Superior temporal gyrus (tissue), 1 donor: ENCODE measurements around the gene TMEM44.
"Not testable (repeated sequence)": the region's sequence is repeated elsewhere in the genome, so short reads cannot be mapped to it uniquely, and the experiment has no call there.

ENCODE experiments used
- DNase-seq: peaks from one replicate; pipeline ENCODE4 v3.0.0-alpha.2; 2016; ENCODE audit errors: extremely low spot score

TMEM44 gene

GRCh38 chr3:194610689-194611088, 22.5 kb downstream of the TMEM44 start:
- no peak for DNase-seq

GRCh38 chr3:194609601-194610000, 23.6 kb downstream of the TMEM44 start:
- DNase-seq: no peak

- DNase-seq: no peak
Observed at GRCh38 chr3:194608981-194609380, 24.2 kb downstream of the TMEM44 start.

GRCh38 chr3:194607592-194608389, 25.4 kb downstream of the TMEM44 start:
- DNase-seq: no peak

- no peak for DNase-seq
Observed at GRCh38 chr3:194606941-194607340, 26.3 kb downstream of the TMEM44 start.

GRCh38 chr3:194606163-194606562, 27.1 kb downstream of the TMEM44 start:
- no peak for DNase-seq

- not testable (repeated sequence) for DNase-seq
Observed at GRCh38 chr3:194605314-194605713, 27.9 kb downstream of the TMEM44 start.

GRCh38 chr3:194604837-194605236, 28.4 kb downstream of the TMEM44 start:
- no peak for DNase-seq

GRCh38 chr3:194604126-194604525, 29.1 kb downstream of the TMEM44 start:
- DNase-seq: no peak

- no peak for DNase-seq
Observed at GRCh38 chr3:194602669-194603171, 30.5 kb downstream of the TMEM44 start.

- no peak for DNase-seq
Observed at GRCh38 chr3:194598771-194599557, 34.3 kb downstream of the TMEM44 start.

GRCh38 chr3:194596906-194597305, 36.3 kb downstream of the TMEM44 start:
- no peak for DNase-seq

- DNase-seq: no peak
Observed at GRCh38 chr3:194592798-194593752, 40.1 kb downstream of the TMEM44 start.

GRCh38 chr3:194588741-194589140, 44.5 kb downstream of the TMEM44 start:
- DNase-seq: no peak

GRCh38 chr3:194588236-194588635, 45.0 kb downstream of the TMEM44 start:
- no peak for DNase-seq

GRCh38 chr3:194587438-194587931, 45.7 kb downstream of the TMEM44 start:
- peak; percentile 27 for DNase-seq

GRCh38 chr3:194586836-194587235, 46.4 kb downstream of the TMEM44 start:
- no peak for DNase-seq

GRCh38 chr3:194585880-194586281, 47.3 kb downstream of the TMEM44 start:
- peak; percentile 50 for DNase-seq

- DNase-seq: no peak
Observed at GRCh38 chr3:194584866-194585265, 48.4 kb downstream of the TMEM44 start.

- no peak for DNase-seq
Observed at GRCh38 chr3:194584320-194584776, 48.9 kb downstream of the TMEM44 start.

GRCh38 chr3:194582196-194582905, 50.9 kb downstream of the TMEM44 start:
- DNase-seq: no peak
